ENCODE data around the gene MYH16. TPM values are rescaled to one million over a fixed set of nuclear protein-coding genes. Genes with fewer than 3 reads are reported as not detected.

The MYH16 gene
- polyA plus RNA-seq, 1 donor (not counting 4 experiments of a cell fraction or from before 2014, with no cell fraction given), result 0.69 TPM

DNA sequence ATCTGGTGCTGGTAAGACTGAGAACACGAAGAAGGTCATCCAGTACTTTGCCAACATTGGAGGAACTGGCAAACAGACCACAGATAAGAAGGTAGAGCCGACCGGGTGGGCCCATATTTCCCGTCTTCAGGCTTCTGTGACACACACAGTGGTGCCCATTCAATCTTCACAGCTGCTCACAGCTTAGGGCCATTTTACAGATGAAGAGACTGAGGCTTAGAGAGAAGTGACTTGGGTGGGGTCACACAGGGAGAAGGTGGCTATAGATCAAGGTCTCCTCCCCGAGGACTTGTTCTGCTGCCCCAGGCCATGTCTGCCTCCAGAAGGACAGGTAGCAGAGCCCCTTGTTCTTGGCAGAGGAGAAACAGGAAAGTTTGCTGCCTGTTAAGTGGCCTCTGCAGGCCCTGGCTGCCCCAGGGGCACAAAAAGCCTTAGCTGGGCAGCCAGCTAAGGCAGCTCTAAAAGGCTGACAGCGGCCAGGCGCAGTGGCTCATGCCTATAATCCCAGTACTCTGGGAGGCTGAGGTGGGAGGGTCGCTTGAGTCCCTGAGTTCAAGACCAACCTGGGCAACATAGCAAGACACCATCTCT is 22.6 kb upstream of the MYH16 start:
- Histone ChIP-seq H3K9me3 (ENCODE audit: control insufficient read depth, low read depth, low read length) (no peaks in the 10 kb centered on the region), H3K27me3 (ENCODE audit: control insufficient read depth, extremely low read depth, insufficient read depth, low read length) (no peaks in the 10 kb centered on the region), H2AFZ (ENCODE audit: control insufficient read depth, low read length) (no peak overlapping the region), H3K9ac (ENCODE audit: control insufficient read depth, extremely low read depth, insufficient read depth, low read length) (no peak overlapping the region), H3K4me2 (ENCODE audit: control insufficient read depth, extremely low read depth, insufficient read depth, low read depth, low read length) (no peak overlapping the region), H3K4me1 (ENCODE audit: control insufficient read depth, extremely low read depth, insufficient read depth, low read length) (peaks cover 10% of the 10 kb centered on the region), H3K4me3 (ENCODE audit: control insufficient read depth in 2 of 3, extremely low read depth in 1 of 3, insufficient read depth in 2 of 3, low read depth in 1 of 3, low read length in 3 of 3) (no peak overlapping the region), H3K36me3 (ENCODE audit: control insufficient read depth in 2 of 2, extremely low read depth in 1 of 2, insufficient read depth in 2 of 2, low read length in 2 of 2) (no peaks in the 10 kb centered on the region), H4K20me1 (ENCODE audit: control insufficient read depth, extremely low read depth, insufficient read depth, low read length) (no peaks in the 10 kb centered on the region), H3K27ac (ENCODE audit: control insufficient read depth, insufficient read depth, low read length) (no peak overlapping the region), H3K79me2 (ENCODE audit: control insufficient read depth, insufficient read depth, low read length) (no peaks in the 10 kb centered on the region), H3K9me1 (ENCODE audit: control insufficient read depth, extremely low read depth, insufficient read depth, low read length) (no peaks in the 10 kb centered on the region)
- dilution Hi-C loops (cut with MboI; ENCODE audit: extremely low pct_ligation_motif_present, low sequenced_read_pairs), result no loop called here
- DNase-seq (ENCODE audit: low read depth, low spot score) (no peak), FAIRE-seq (no peak)
- no peak for TF ChIP-seq EZH2 (IDR thresholded peaks at IDR 0.05; ENCODE audit: low read length)
- no peak for TF ChIP-seq CTCF (optimal IDR thresholded peaks at IDR 0.05 in 1 of 3, IDR thresholded peaks at IDR 0.05 in 1 of 3, conservative IDR thresholded peaks at IDR 0.05 in 1 of 3; ENCODE audit: extremely low read depth in 1 of 3, insufficient read depth in 2 of 3, low read length in 3 of 3)

DNA sequence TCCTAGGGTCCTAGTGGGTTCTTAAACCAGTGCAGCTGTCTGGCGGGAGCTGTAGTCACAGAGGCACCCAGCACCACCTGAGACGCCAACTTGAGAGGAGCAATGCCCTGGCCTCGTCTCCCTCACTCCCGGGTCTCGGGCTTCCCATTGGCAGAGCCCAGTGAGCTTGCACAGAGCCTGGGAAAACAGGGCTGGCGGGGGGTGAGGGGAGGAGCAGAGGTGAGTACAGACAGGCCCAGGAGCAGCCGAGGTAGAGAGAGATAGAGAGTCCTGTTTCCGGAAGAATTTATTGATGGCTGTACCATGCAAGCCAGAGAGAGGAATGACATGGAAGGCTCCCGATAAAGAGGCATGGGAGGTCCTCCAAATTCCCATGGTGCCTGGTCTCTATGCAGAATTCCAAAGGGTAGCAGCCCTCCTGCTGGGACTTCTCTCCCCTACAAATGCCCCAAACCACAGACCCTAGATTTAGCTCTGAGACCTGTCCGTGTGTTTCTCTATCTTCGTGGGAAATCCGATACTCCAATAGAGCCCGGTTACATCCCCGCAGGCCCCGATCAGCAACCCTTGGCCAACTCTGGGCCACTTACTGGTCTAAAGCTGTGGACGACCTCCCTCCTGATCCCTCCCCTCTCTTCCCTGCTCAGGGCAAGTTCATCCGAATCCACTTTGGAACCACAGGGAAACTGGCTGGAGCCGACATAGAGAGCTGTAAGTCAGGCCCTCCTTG is 20.3 kb upstream of the MYH16 start:
- H3K9me1 ChIP-seq (ENCODE audit: control insufficient read depth, extremely low read depth, insufficient read depth, low read length), result no peaks in the 10 kb centered on the region
- TF ChIP-seq CTCF (optimal IDR thresholded peaks at IDR 0.05 in 1 of 3, IDR thresholded peaks at IDR 0.05 in 1 of 3, conservative IDR thresholded peaks at IDR 0.05 in 1 of 3; ENCODE audit: extremely low read depth in 1 of 3, insufficient read depth in 2 of 3, low read length in 3 of 3) (no peak), EZH2 (IDR thresholded peaks at IDR 0.05; ENCODE audit: low read length) (no peak)
- dilution Hi-C loops (cut with MboI; ENCODE audit: extremely low pct_ligation_motif_present, low sequenced_read_pairs), result no loop called here
- no peaks in the 10 kb centered on the region for H4K20me1 ChIP-seq (ENCODE audit: control insufficient read depth, extremely low read depth, insufficient read depth, low read length)
- H3K4me2 ChIP-seq (ENCODE audit: control insufficient read depth, extremely low read depth, insufficient read depth, low read depth, low read length), result no peak overlapping the region
- H3K4me3 ChIP-seq (ENCODE audit: control insufficient read depth in 2 of 3, extremely low read depth in 1 of 3, insufficient read depth in 2 of 3, low read depth in 1 of 3, low read length in 3 of 3), result no peak overlapping the region
- peak; percentile 58 for FAIRE-seq
- no peaks in the 10 kb centered on the region for H3K9me3 ChIP-seq (ENCODE audit: control insufficient read depth, low read depth, low read length)
- H3K36me3 ChIP-seq (ENCODE audit: control insufficient read depth in 2 of 2, extremely low read depth in 1 of 2, insufficient read depth in 2 of 2, low read length in 2 of 2), result no peaks in the 10 kb centered on the region
- H3K4me1 ChIP-seq (ENCODE audit: control insufficient read depth, extremely low read depth, insufficient read depth, low read length), result peaks cover 7% of the 10 kb centered on the region
- DNase-seq (ENCODE audit: low read depth, low spot score), result no peak
- no peaks in the 10 kb centered on the region for H3K27me3 ChIP-seq (ENCODE audit: control insufficient read depth, extremely low read depth, insufficient read depth, low read length)
- no peak overlapping the region for H3K27ac ChIP-seq (ENCODE audit: control insufficient read depth, insufficient read depth, low read length)
- no peak overlapping the region for H3K9ac ChIP-seq (ENCODE audit: control insufficient read depth, extremely low read depth, insufficient read depth, low read length)
- H3K79me2 ChIP-seq (ENCODE audit: control insufficient read depth, insufficient read depth, low read length), result no peaks in the 10 kb centered on the region
- H2AFZ ChIP-seq (ENCODE audit: control insufficient read depth, low read length), result peak overlapping the region; percentile 20
